KMS-11 (cell line): ENCODE data around the gene HERC6.
"Not testable (repeated sequence)": the region's sequence is repeated elsewhere in the genome, so short reads cannot be mapped to it uniquely, and the experiment has no call there.

Experiments
- H2AFZ ChIP-seq: fragments of 200-600 bp; sonication (generic); 2 replicates; pipeline ENCODE4 v1.6.1; 2016; ENCODE audit warnings: antibody characterized with exemption, mixed run types, low read depth
- H3K27ac ChIP-seq: fragments of 200-600 bp; sonication (generic); 2 replicates; pipeline ENCODE4 v1.6.1; 2016; ENCODE audit warnings: mild to moderate bottlenecking, mixed run types
- H3K27me3 ChIP-seq: fragments of 200-600 bp; sonication (generic); 2 replicates; pipeline ENCODE4 v1.6.1; 2017; ENCODE audit warnings: mild to moderate bottlenecking, low read depth, mixed run types, moderate library complexity; ENCODE audit not compliant: insufficient read depth
- H3K36me3 ChIP-seq: fragments of 200-600 bp; sonication (generic); 2 replicates; pipeline ENCODE4 v1.6.1; 2017; ENCODE audit warnings: mild to moderate bottlenecking, mixed run types; ENCODE audit not compliant: insufficient read depth
- H3K4me1 ChIP-seq: fragments of 200-600 bp; sonication (generic); 2 replicates; pipeline ENCODE4 v1.6.1; 2016; ENCODE audit warnings: mild to moderate bottlenecking, low read depth, mixed run types; ENCODE audit not compliant: poor library complexity, severe bottlenecking
- H3K4me2 ChIP-seq: fragments of 200-600 bp; sonication (generic); 2 replicates; pipeline ENCODE4 v1.7.0; 2016; ENCODE audit warnings: mild to moderate bottlenecking, mixed run types
- H3K4me3 ChIP-seq: fragments of 200-600 bp; sonication (generic); IDR thresholded peaks from 2 replicates; pipeline ENCODE4 v1.6.1; 2017; ENCODE audit warnings: low read depth, low read length, mixed read lengths; ENCODE audit not compliant: insufficient read depth
- H3K79me2 ChIP-seq: fragments of 200-600 bp; sonication (generic); 2 replicates; pipeline ENCODE4 v1.6.1; 2016; ENCODE audit warnings: low read depth, mixed run types; ENCODE audit not compliant: insufficient read depth
- H3K9ac ChIP-seq: fragments of 200-600 bp; sonication (generic); 2 replicates; pipeline ENCODE4 v1.6.1; 2016; ENCODE audit warnings: mild to moderate bottlenecking, mixed run types
- H4K20me1 ChIP-seq: fragments of 200-600 bp; sonication (generic); 2 replicates; pipeline ENCODE4 v1.6.1; 2016; ENCODE audit warnings: mild to moderate bottlenecking, mixed run types; ENCODE audit not compliant: insufficient read depth
- TF ChIP-seq, protein P1 (sequence below): fragments of 200-600 bp; sonication (generic); conservative IDR thresholded peaks from 2 replicates; pipeline ENCODE4 v1.6.1; 2017; ENCODE audit warnings: low read depth, mild to moderate bottlenecking, antibody characterized with exemption, low read length, moderate library complexity, mixed read lengths

Gene HERC6

DNA sequence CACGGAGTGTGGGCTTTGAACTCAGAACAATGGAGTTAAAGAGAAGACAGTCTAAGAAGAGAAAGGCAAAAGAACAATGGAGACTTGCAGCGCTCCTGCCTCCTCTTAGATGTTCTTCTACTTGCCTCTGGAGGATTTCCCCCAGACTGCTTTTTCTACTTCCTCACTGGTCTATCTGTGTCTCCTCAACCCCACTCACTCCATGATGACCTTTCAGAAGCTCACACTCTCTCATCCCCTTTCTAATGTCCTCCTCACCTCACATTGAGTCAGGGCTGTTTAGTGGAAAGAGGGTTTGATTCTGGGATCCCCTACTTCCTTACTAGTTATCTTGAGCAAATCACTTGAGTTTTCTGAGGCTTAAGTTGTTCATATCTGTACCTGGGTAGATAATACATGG, 12.2 kb upstream of the HERC6 start:
- Histone ChIP-seq H3K79me2 (no peaks in the 10 kb centered on the region), H3K36me3 (no peaks in the 10 kb centered on the region), H3K9ac (no peak overlapping the region), H3K27me3 (no peaks in the 10 kb centered on the region), H3K4me2 (no peak overlapping the region), H4K20me1 (no peaks in the 10 kb centered on the region), H3K27ac (no peak overlapping the region), H3K4me3 (no peak overlapping the region), H2AFZ (no peak overlapping the region), H3K4me1 (no peaks in the 10 kb centered on the region)
- TF ChIP-seq, protein P1, sequence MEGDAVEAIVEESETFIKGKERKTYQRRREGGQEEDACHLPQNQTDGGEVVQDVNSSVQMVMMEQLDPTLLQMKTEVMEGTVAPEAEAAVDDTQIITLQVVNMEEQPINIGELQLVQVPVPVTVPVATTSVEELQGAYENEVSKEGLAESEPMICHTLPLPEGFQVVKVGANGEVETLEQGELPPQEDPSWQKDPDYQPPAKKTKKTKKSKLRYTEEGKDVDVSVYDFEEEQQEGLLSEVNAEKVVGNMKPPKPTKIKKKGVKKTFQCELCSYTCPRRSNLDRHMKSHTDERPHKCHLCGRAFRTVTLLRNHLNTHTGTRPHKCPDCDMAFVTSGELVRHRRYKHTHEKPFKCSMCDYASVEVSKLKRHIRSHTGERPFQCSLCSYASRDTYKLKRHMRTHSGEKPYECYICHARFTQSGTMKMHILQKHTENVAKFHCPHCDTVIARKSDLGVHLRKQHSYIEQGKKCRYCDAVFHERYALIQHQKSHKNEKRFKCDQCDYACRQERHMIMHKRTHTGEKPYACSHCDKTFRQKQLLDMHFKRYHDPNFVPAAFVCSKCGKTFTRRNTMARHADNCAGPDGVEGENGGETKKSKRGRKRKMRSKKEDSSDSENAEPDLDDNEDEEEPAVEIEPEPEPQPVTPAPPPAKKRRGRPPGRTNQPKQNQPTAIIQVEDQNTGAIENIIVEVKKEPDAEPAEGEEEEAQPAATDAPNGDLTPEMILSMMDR: no peak

DNA sequence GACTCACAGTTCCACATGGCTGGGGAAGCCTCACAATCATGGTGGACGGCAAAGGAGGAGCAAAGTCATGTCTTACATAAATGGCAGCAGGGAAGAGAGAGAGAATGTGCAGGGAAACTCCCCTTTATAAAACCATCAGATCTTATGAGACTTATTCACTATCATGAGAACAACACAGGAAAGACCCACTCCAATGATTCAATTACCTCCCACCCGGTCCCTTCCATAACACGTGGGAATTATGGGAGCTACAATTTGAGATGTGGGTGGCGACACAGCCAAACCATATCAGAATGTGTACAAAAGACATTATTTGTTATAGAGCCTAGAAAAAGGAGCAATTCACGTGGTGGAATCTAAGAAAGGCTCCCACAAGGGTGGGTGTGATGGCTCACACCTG, 10.8 kb upstream of the HERC6 start:
- Histone ChIP-seq H4K20me1 (no peaks in the 10 kb centered on the region), H3K36me3 (no peaks in the 10 kb centered on the region), H3K27me3 (no peaks in the 10 kb centered on the region), H3K9ac (no peak overlapping the region), H3K4me3 (no peak overlapping the region), H3K4me2 (no peak overlapping the region), H3K79me2 (no peaks in the 10 kb centered on the region), H3K4me1 (no peaks in the 10 kb centered on the region), H3K27ac (no peak overlapping the region), H2AFZ (no peak overlapping the region)
- TF ChIP-seq, protein P1: no peak

DNA sequence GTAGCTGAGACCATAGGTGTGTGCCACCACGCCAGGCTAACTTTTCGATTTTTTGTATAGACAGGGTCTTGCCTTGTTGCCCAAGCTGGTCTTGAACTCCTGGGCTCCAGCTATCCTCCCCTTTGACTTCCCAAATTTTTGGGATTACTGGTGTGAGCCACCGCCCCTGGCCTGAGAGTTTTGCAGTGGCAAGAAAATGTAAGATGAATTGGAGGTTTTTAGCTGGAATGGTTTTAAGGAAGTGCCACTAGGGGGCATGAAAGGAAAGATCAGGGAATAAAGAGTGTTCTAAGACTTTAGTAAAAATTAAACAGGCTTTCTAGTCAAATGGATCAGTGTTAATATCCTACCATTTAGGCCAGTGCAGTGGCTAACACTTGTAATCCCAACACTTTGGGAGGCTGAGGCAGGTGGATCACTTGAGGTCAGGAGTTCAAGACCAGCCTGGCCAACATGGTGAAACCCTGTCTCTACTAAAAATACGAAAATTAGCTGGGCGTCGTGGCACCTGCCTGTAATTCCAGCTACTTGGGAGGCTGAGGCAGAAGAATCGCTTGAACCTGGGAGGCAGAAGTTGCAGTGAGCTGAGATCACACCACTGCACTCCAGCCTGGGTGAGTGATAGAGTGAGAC, 9.4 kb upstream of the HERC6 start:
- H3K27ac ChIP-seq, H3K79me2 ChIP-seq, H4K20me1 ChIP-seq, H3K4me1 ChIP-seq, H3K9ac ChIP-seq, H3K4me2 ChIP-seq, H3K27me3 ChIP-seq, H3K4me3 ChIP-seq, H2AFZ ChIP-seq, H3K36me3 ChIP-seq: not testable (repeated sequence)
- TF ChIP-seq, protein P1: peak; percentile 74

DNA sequence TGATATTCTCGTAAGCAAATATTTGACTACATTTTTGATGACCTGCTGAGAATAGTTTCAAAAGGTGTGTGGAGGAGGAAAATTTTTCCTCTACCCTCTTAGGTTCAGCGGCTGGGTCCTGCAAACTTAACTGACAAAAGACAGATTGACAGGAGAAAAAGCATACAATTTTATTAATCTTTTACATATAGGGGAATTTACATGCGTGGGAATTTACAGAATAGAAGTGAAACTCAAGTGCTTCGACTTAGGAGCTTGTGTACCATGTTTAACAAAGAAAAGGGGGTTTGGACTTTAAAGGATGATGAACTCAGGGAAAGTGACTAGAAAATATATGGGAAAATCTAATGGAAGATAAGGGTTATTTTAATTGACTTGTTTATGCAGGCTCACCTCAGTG, 2.5 kb downstream of the HERC6 start:
- Histone ChIP-seq H3K36me3 (no peaks in the 10 kb centered on the region), H3K79me2 (no peaks in the 10 kb centered on the region), H4K20me1 (no peaks in the 10 kb centered on the region), H3K4me1 (peaks cover 31% of the 10 kb centered on the region), H3K4me2 (no peak overlapping the region), H3K4me3 (no peak overlapping the region), H2AFZ (no peak overlapping the region; the same call in 1 of the 2 replicates), H3K27me3 (no peaks in the 10 kb centered on the region), H3K27ac (no peak overlapping the region), H3K9ac (no peak overlapping the region)
- TF ChIP-seq, protein P1: no peak
